Nephron progenitor cell (in vitro differentiated cells): Measurements from ENCODE around the gene MEOX1.

Source experiments
- DNase-seq: peaks from one replicate; pipeline ENCODE4 v3.0.0; 2021
- H3K27ac Mint-ChIP-seq: 2 replicates; pipeline ENCODE4 v1.8.0; 2021; ENCODE audit warnings: mild to moderate bottlenecking, moderate library complexity, mixed read lengths
- H3K27me3 Mint-ChIP-seq: 2 replicates; pipeline ENCODE4 v1.8.0; 2021; ENCODE audit warnings: mild to moderate bottlenecking, low read depth, mixed read lengths; ENCODE audit not compliant: poor library complexity
- H3K36me3 Mint-ChIP-seq: 2 replicates; pipeline ENCODE4 v1.8.0; 2021; ENCODE audit warnings: low read depth, mixed read lengths
- H3K4me1 Mint-ChIP-seq: 2 replicates; pipeline ENCODE4 v1.8.0; 2021; ENCODE audit warnings: mixed read lengths
- H3K4me3 Mint-ChIP-seq: 2 replicates; pipeline ENCODE4 v1.8.0; 2021; ENCODE audit warnings: mild to moderate bottlenecking, moderate library complexity, mixed read lengths
- H3K9me3 Mint-ChIP-seq: 2 replicates; pipeline ENCODE4 v1.8.0; 2021; ENCODE audit warnings: mild to moderate bottlenecking, moderate library complexity, mixed read lengths
- TF ChIP-seq, protein P1 (sequence below): fragments of 200-600 bp; sonication (generic); IDR thresholded peaks from 2 replicates; pipeline ENCODE4 v1.5.0; 2021; ENCODE audit warnings: antibody characterized with exemption

MEOX1 gene

DNA sequence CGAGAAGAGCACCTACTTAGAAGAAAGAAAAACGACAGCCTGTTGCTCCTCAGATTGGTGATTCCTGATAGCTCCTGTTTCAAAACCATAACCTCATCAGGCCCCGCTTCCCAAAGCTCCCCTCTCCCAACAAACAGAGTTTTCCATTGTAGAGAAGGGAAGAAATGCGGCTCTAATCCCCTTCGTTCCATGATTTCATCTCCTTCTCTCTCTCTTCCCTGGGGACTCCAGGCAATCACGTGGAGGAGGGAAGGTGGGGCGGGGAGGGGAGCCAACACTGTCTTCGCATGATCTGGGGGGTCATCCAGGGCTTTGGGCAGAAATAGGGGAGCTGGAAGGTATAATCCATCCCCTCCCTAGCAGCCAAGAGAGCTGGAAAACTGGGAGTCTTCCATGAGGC lies 43.4 kb downstream of the MEOX1 start:
- no peak for DNase-seq
- H3K27me3 Mint-ChIP-seq: peaks cover 18% of the 10 kb centered on the region
- no peak overlapping the region for H3K27ac Mint-ChIP-seq
- H3K36me3 Mint-ChIP-seq: no peaks in the 10 kb centered on the region
- no peaks in the 10 kb centered on the region for H3K9me3 Mint-ChIP-seq
- no peak overlapping the region for H3K4me3 Mint-ChIP-seq
- TF ChIP-seq, protein P1, sequence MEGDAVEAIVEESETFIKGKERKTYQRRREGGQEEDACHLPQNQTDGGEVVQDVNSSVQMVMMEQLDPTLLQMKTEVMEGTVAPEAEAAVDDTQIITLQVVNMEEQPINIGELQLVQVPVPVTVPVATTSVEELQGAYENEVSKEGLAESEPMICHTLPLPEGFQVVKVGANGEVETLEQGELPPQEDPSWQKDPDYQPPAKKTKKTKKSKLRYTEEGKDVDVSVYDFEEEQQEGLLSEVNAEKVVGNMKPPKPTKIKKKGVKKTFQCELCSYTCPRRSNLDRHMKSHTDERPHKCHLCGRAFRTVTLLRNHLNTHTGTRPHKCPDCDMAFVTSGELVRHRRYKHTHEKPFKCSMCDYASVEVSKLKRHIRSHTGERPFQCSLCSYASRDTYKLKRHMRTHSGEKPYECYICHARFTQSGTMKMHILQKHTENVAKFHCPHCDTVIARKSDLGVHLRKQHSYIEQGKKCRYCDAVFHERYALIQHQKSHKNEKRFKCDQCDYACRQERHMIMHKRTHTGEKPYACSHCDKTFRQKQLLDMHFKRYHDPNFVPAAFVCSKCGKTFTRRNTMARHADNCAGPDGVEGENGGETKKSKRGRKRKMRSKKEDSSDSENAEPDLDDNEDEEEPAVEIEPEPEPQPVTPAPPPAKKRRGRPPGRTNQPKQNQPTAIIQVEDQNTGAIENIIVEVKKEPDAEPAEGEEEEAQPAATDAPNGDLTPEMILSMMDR: no peak
- H3K4me1 Mint-ChIP-seq: peaks cover 72% of the 10 kb centered on the region

DNA sequence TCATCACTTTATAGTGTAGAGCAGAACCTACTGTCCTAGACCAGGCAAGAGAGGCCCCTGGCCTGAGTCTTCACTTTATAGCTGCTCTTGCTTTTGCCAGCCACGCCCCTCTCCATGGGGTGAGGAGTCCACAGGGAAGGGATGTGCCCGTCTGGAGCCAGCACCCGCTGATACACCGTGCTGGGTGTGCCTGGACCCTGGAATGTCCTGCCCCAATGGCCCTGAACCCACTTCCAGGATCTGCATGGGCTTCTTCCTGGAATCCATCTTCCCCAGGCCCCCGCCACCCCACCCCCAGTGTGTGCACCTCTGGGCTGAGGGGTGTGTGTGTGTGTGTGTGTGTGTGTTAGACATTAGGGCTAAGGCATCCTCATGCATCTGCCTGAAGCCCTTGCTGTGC lies 44.9 kb downstream of the MEOX1 start:
- Mint-ChIP-seq H3K4me1 (peaks cover 64% of the 10 kb centered on the region), H3K27me3 (peaks cover 13% of the 10 kb centered on the region), H3K27ac (no peak overlapping the region), H3K9me3 (no peaks in the 10 kb centered on the region), H3K4me3 (no peak overlapping the region), H3K36me3 (no peaks in the 10 kb centered on the region)
- DNase-seq: no peak
- TF ChIP-seq, protein P1: no peak

DNA sequence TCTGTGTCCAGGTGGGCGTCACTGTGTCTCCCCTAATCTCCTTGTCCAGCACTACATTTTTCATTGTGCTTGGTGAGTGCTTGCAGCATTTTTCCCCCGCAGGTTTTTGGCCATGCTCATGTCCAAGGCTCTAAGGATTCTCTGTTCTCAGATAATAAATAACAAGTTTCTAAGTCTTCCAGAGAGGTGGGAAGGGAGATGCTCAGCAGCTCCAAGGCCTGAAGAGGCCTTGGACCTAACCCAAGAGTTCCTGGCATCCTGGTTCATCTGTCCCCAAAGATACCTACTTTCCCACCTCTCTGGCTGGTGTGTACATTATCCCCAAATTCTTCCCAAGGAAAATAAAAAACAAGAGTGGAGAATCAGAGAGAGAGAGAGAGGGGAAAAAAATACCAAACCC lies 45.3 kb downstream of the MEOX1 start:
- TF ChIP-seq, protein P1: no peak
- Mint-ChIP-seq H3K27ac (no peak overlapping the region), H3K9me3 (no peaks in the 10 kb centered on the region)

DNA sequence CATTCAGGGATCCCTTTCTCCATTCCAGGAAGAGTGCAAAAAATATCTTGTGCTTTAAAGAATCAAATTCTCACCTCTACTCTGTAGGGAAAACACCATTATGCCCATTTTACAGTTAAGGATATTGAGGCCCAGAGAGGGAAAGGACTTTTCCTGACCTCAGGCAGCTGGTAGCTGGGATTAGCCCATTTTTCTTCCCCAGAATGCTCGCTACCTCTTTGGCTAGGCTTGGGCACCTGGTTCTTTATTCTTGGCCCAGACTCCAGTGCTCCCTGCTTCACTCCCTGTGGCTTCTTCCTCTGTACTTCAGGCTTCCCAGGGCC lies 45.7 kb downstream of the MEOX1 start:
- Mint-ChIP-seq H3K27me3 (peaks cover 13% of the 10 kb centered on the region), H3K4me3 (no peak overlapping the region), H3K4me1 (peaks cover 62% of the 10 kb centered on the region), H3K9me3 (no peaks in the 10 kb centered on the region), H3K36me3 (no peaks in the 10 kb centered on the region), H3K27ac (no peak overlapping the region)
- no peak for DNase-seq
- TF ChIP-seq, protein P1: no peak

More for the DNA sequence above, 45.3 kb downstream of the MEOX1 start:
- Mint-ChIP-seq H3K4me1 (peaks cover 62% of the 10 kb centered on the region), H3K36me3 (no peaks in the 10 kb centered on the region), H3K4me3 (no peak overlapping the region), H3K27me3 (peaks cover 13% of the 10 kb centered on the region)
- no peak for DNase-seq

DNA sequence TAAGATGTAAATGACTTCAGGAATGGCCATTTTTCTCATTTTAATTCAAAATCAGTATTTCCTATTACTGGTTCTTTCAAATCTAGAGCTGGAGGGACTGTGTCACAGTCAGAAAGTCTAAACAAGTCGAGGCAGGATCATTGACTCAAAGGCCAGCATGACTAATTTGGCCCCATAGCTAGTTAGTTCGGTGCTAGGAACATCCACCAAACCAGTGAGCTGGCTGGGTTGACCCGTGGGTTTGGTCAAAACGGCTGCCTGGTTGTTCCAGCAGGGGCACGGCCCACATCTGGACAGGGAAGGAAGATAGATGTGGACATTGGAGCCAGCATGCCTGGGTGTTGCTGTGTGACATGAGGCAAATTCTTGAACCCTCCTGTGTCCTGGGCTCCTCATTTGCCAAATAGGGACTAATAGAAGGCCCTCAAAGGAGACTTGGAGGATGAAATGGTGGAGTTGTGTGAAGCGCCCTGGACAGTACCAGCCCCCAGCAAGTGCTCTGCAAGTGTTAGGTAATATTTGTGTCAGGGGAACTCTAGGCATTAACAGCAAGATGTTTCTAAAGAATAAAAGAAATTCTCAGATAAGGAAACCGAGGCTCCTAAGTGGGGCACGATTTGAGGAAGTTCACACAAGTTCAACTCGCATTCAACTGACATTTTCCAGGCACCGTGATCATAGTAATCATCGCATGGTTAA lies 46.2 kb downstream of the MEOX1 start:
- TF ChIP-seq, protein P1: no peak
- no peak overlapping the region for H3K27ac Mint-ChIP-seq
- H3K9me3 Mint-ChIP-seq: no peaks in the 10 kb centered on the region
- H3K27me3 Mint-ChIP-seq: peaks cover 13% of the 10 kb centered on the region
- no peak for DNase-seq
- H3K4me3 Mint-ChIP-seq: no peak overlapping the region
- H3K4me1 Mint-ChIP-seq: peaks cover 58% of the 10 kb centered on the region
- H3K36me3 Mint-ChIP-seq: no peaks in the 10 kb centered on the region

DNA sequence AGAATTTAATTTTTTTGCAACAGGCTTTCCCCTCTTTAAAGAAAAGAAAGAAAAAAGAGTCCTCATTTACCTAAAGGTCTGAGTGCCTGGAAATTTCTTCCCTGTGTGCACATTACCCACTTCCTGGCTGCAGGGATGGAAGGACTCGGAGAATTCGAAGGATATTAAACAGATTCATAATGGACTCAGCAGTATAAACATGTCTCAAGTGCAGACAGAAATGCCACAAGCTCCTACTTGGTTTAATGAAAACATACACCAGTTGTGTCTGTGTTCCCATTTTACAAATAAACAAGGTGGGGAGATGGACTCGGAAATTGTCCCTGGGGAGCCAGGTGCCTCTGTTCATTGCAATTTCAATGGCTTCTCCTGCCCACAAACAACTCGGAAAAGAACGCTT lies 47.2 kb downstream of the MEOX1 start:
- no peak overlapping the region for H3K4me3 Mint-ChIP-seq
- H3K4me1 Mint-ChIP-seq: peaks cover 60% of the 10 kb centered on the region
- peaks cover 9% of the 10 kb centered on the region for H3K9me3 Mint-ChIP-seq
- H3K27me3 Mint-ChIP-seq: peaks cover 13% of the 10 kb centered on the region
- TF ChIP-seq, protein P1: no peak
- no peaks in the 10 kb centered on the region for H3K36me3 Mint-ChIP-seq
- no peak overlapping the region for H3K27ac Mint-ChIP-seq
- no peak for DNase-seq
